B cell (primary cell): ENCODE results near the gene MAP3K5. TPM values are rescaled to one million over a fixed set of nuclear protein-coding genes. Genes with fewer than 3 reads are reported as not detected.

Experiments used
- ATAC-seq: fragments of 200-7000 bp; cut with Tn5 transposase; one replicate; pipeline ENCODE4 v1.10.0; 2021; ENCODE audit warnings: low read depth, mild to moderate bottlenecking, moderate number of reproducible peaks, moderate library complexity
- CTCF ChIA-PET: fragments of 350-600 bp; sonication (Branson Sonifier 250); formaldehyde crosslinking; loops from one replicate; lab custom pipeline; 2021; ENCODE audit warnings: antibody characterized with exemption, inconsistent platforms; lab: Charles Lee
- POLR2A ChIA-PET: fragments of 350-600 bp; sonication (Branson Sonifier 250); formaldehyde crosslinking; loops from one replicate; lab custom pipeline; 2021; ENCODE audit warnings: antibody characterized with exemption; lab: Charles Lee
- DNase-seq: peaks from one replicate; pipeline ENCODE4 v3.0.0; 2013
- H2AFZ ChIP-seq: 2 replicates; pipeline ENCODE4 v1.6.1; 2012; ENCODE audit warnings: mild to moderate bottlenecking, low read depth, low read length; ENCODE audit not compliant: insufficient read depth, poor library complexity, severe bottlenecking
- H3K27ac ChIP-seq, 2 donors: 1 replicate in 1 of 2; 2 replicates in 1 of 2; pipeline ENCODE4 v1.5.1; 2012 to 2013; ENCODE audit warnings: low read length in 2 of 2, mild to moderate bottlenecking in 2 of 2, moderate library complexity in 1 of 2
- H3K27me3 ChIP-seq, 4 experiments: fragments of 200-600 bp in 1 of 4; sonication (generic) in 1 of 4; replicated peaks in 1 of 4; 1 replicate in 2 of 4; 2 replicates in 2 of 4; pipeline versions ENCODE4 v1.6.1 to v1.7.0; 2013 to 2016; ENCODE audit warnings: low read length in 3 of 4, mild to moderate bottlenecking in 2 of 4, mixed read lengths in 1 of 4, moderate library complexity in 1 of 4; ENCODE audit not compliant: insufficient read depth in 4 of 4, control insufficient read depth in 3 of 4; ENCODE audit errors: control extremely low read depth in 1 of 4
- H3K36me3 ChIP-seq, 2 experiments: replicated peaks in 1 of 2; 1 replicate in 1 of 2; 2 replicates in 1 of 2; pipeline versions ENCODE4 v1.6.1 to v1.7.1; 2013; ENCODE audit warnings: low read length in 1 of 2; ENCODE audit not compliant: insufficient read depth in 2 of 2, control insufficient read depth in 1 of 2; ENCODE audit errors: control extremely low read depth in 1 of 2, extremely low read depth in 1 of 2
- H3K4me1 ChIP-seq, 2 donors: fragments of 200-600 bp in 1 of 2; sonication (generic) in 1 of 2; 1 replicate in 1 of 2; 2 replicates in 1 of 2; pipeline versions ENCODE4 v1.5.1 to v1.6.1; 2013 to 2017; ENCODE audit warnings: low read length in 2 of 2; ENCODE audit not compliant: control insufficient read depth in 2 of 2, insufficient read depth in 2 of 2
- H3K4me2 ChIP-seq: replicated peaks from 2 replicates; pipeline ENCODE3; 2012; ENCODE audit warnings: mild to moderate bottlenecking, low read depth, low read length; ENCODE audit not compliant: poor library complexity, severe bottlenecking
- H3K4me3 ChIP-seq, 5 experiments: fragments of 200-600 bp in 1 of 5; sonication (generic) in 1 of 5; 1 replicate in 3 of 5; 2 replicates in 2 of 5; pipeline versions ENCODE4 v1.5.1 to v1.7.0; 2011 to 2016; ENCODE audit warnings: low read length in 4 of 5, mild to moderate bottlenecking in 4 of 5, low read depth in 2 of 5, control low read depth in 1 of 5, moderate library complexity in 1 of 5; ENCODE audit not compliant: insufficient read depth in 1 of 5; ENCODE audit errors: control extremely low read depth in 1 of 5, extremely low read depth in 1 of 5
- H3K79me2 ChIP-seq: fragments of 200-600 bp; sonication (generic); one replicate; pipeline ENCODE4 v1.6.0; 2016; ENCODE audit warnings: low read length; ENCODE audit not compliant: control insufficient read depth, insufficient read depth
- H3K9ac ChIP-seq: fragments of 200-600 bp; sonication (generic); 2 replicates; pipeline ENCODE4 v1.6.1; 2017; ENCODE audit warnings: mild to moderate bottlenecking, low read length, moderate library complexity
- H3K9me3 ChIP-seq, 3 donors: one replicate each; pipeline versions ENCODE4 v1.6.1 to v1.7.1; 2013; ENCODE audit warnings: low read length in 2 of 3; ENCODE audit not compliant: control insufficient read depth in 2 of 3, insufficient read depth in 1 of 3; ENCODE audit errors: control extremely low read depth in 1 of 3
- H4K20me1 ChIP-seq: 2 replicates; pipeline ENCODE4 v1.6.0; 2012; ENCODE audit warnings: mild to moderate bottlenecking, low read length; ENCODE audit not compliant: insufficient read depth, control insufficient read depth, poor library complexity, severe bottlenecking
- H3K27ac Mint-ChIP-seq: one replicate; pipeline ENCODE4 v1.8.0; 2021; ENCODE audit warnings: mixed read lengths
- H3K27me3 Mint-ChIP-seq: one replicate; pipeline ENCODE4 v1.8.0; 2021; ENCODE audit warnings: mixed read lengths
- H3K4me1 Mint-ChIP-seq: one replicate; pipeline ENCODE4 v1.8.0; 2021; ENCODE audit warnings: mixed read lengths
- H3K4me3 Mint-ChIP-seq: one replicate; pipeline ENCODE4 v1.8.0; 2021; ENCODE audit warnings: mixed read lengths
- H3K9me3 Mint-ChIP-seq: one replicate; pipeline ENCODE4 v1.8.0; 2022; ENCODE audit warnings: mixed read lengths; ENCODE audit not compliant: insufficient read depth
- CTCF ChIP-seq: fragments of 200-600 bp; IDR thresholded peaks from one replicate; pipeline ENCODE4 v1.8.0; 2022; ENCODE audit warnings: antibody characterized with exemption, mild to moderate bottlenecking
- EZH2 ChIP-seq: IDR thresholded peaks from 2 replicates; pipeline ENCODE4 v1.6.1; 2012; ENCODE audit warnings: borderline replicate concordance, low read depth, mild to moderate bottlenecking, moderate library complexity, low read length; ENCODE audit not compliant: insufficient read depth, poor library complexity, severe bottlenecking
- whole genome bisulfite sequencing: methylation state at CpG from one replicate; pipeline ENCODE4 v1.1.5; 2013; ENCODE audit warnings: missing lambda C conversion rate; ENCODE audit not compliant: insufficient coverage; 5-methylcytosine and 5-hydroxymethylcytosine counted together
- intact Hi-C: fragments of 100-400 bp; cut with micrococcal nuclease; formaldehyde crosslinking; loops from one replicate; pipeline ENCODE4 v1.10.0; 2022
- polyA plus RNA-seq: library from polyadenylated mRNA; depleted of rRNA; stranded (reverse); fragments of >200 nt; gene quantifications from 2 replicates; pipeline ENCODE4 v1.2.3, GENCODE V29; 2012
- total RNA-seq, 2 donors: library from RNA; stranded (reverse); fragments of 120-200 nt in 1 of 2; gene quantifications; 1 replicate in 1 of 2; 2 replicates in 1 of 2; pipeline versions ENCODE4 v1.2.3 to v1.2.4, GENCODE V29; 2013 to 2022

The MAP3K5 gene
- total and polyA plus RNA-seq, 2 donors (not counting 1 experiment from before 2014, with no cell fraction given): 5.7 to 34.1 TPM

GRCh38 chr6:136527831-136528230, 264.4 kb downstream of the MAP3K5 start:
- 88% methylated on average over 2 of the region's 6 CpGs for WGBS
- ATAC-seq: no peak
- H3K4me3 Mint-ChIP-seq: no peak overlapping the region
- Histone ChIP-seq H3K9ac (no peak overlapping the region), H3K4me1 (peaks cover 12 to 13% of the 10 kb centered on the region in 2 donors), H4K20me1 (no peaks in the 10 kb centered on the region), H3K36me3 (no peaks in the 10 kb centered on the region), H2AFZ (no peak overlapping the region), H3K9me3 (no peaks in the 10 kb centered on the region), H3K79me2 (no peaks in the 10 kb centered on the region), H3K4me3 (no peak overlapping the region), H3K4me2 (no peak overlapping the region), H3K27me3 (peaks cover 0 to 11% (median 4%) of the 10 kb centered on the region in 4 experiments), H3K27ac (no peak overlapping the region)
- DNase-seq: no peak
- H3K27ac Mint-ChIP-seq: no peak overlapping the region
- H3K27me3 Mint-ChIP-seq: peaks cover 31% of the 10 kb centered on the region
- intact Hi-C loops: no loop called here
- ChIA-PET CTCF (no interaction called here), POLR2A (interaction anchor here (0.5 kb wide), 1 partner anchor 206 kb away, joined by 3 read pairs; no protein-coding TSS in a partner anchor)
- H3K4me1 Mint-ChIP-seq: peaks cover 16% of the 10 kb centered on the region
- TF ChIP-seq CTCF (no peak), EZH2 (no peak)
- H3K9me3 Mint-ChIP-seq: no peaks in the 10 kb centered on the region

- Mint-ChIP-seq H3K27ac (no peak overlapping the region), H3K27me3 (peaks cover 32% of the 10 kb centered on the region), H3K4me1 (peaks cover 16% of the 10 kb centered on the region), H3K9me3 (no peaks in the 10 kb centered on the region), H3K4me3 (no peak overlapping the region)
- TF ChIP-seq EZH2: no peak
- no peak for TF ChIP-seq CTCF
- H3K4me1 ChIP-seq: peaks cover 12 to 13% of the 10 kb centered on the region in 2 donors
- intact Hi-C loops: no loop called here
- no peak overlapping the region for H3K9ac ChIP-seq
- H3K9me3 ChIP-seq: no peaks in the 10 kb centered on the region
- no peak overlapping the region for H3K4me3 ChIP-seq
- ChIA-PET POLR2A (no interaction called here), CTCF (no interaction called here)
- H4K20me1 ChIP-seq: no peaks in the 10 kb centered on the region
- H3K27me3 ChIP-seq: peaks cover 0 to 11% (median 4%) of the 10 kb centered on the region in 4 experiments
- H3K27ac ChIP-seq: no peak overlapping the region
- no peak overlapping the region for H3K4me2 ChIP-seq
- 45% methylated on average over 4 of the region's 4 CpGs for WGBS
- no peaks in the 10 kb centered on the region for H3K79me2 ChIP-seq
- no peak for DNase-seq
- no peaks in the 10 kb centered on the region for H3K36me3 ChIP-seq
- no peak overlapping the region for H2AFZ ChIP-seq
- ATAC-seq: no peak
These were observed 265.3 kb downstream of the MAP3K5 start for GRCh38 chr6:136526937-136527336.
